HG03439 (cell line): Measurements from ENCODE around the gene MTHFD2.

Source experiments
- ATAC-seq: cut with Tn5 transposase; IDR thresholded peaks from one replicate; pipeline ENCODE4 v1.9.1; 2021; ENCODE audit warnings: mild to moderate bottlenecking, moderate library complexity; ENCODE audit not compliant: unreplicated experiment

MTHFD2 gene

DNA sequence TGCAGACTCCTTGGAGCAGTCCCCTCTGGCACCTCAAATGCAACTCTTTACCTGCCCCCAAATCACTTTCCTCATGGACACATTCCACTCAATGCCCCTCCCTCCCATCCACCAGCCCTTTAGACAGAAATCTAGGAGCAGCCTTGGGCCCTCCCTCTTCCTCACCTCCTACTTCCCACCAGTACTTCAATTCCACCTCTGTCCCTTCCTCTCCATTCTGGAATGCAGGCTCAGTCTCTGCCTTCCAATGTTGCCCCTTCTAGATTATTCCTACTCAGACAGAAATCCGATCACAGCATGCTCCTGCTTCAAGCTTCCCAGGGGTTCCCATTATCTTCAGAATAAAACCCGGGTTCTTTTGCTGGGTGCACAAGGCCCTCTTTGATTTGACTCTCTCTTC lies 62.1 kb downstream of the MTHFD2 start:
- ATAC-seq = no peak

DNA sequence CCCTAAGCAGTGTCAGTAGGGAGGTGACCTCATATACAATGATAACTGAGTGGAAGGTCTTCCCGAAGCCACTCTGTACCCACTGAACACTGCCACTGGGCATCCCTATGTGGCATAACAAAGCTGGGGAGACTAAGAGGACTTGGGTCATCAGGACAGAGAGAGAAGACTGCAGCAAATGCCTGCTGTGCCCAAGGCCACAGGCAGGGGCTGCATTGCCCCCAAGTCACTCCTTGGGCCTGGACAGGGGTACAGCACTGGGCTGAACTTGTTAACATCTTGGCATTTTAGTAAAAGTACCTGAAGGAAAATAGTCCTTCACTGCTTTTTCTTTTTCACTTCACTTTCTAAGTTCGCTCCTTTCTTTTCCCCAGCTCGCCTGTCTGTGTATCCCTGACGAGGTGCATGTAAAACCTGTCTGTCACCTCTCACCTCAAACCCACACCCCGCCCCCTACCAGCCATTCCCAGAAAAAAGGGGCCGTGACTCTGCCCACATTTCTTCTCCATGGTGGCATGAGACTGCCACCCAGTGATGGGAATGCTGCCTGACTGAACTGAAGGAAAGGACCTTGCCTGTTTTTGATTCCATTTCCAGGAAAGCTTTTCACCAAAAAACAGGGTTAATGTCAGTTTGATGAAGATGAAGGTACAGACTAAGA lies 62.9 kb downstream of the MTHFD2 start:
- no peak for ATAC-seq

DNA sequence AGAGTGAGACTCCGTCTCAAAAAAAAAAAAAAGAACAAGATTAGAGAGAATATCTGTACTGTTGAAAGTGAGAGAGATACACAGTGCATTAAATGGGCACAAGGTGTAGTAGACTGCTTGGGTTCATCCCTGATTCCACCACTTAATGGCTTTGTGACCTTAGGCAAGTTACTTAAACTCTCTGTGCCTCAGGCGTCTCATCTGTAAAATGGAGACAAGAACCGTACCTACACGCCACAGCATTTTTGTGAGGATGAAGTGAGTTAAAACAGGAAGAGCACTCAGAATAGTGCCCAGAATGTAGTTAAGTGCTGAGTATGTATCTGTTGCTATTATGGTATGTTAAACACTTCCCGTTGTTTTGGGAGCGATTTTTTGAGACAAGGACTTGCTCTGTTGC lies 64.3 kb downstream of the MTHFD2 start:
- no peak for ATAC-seq

DNA sequence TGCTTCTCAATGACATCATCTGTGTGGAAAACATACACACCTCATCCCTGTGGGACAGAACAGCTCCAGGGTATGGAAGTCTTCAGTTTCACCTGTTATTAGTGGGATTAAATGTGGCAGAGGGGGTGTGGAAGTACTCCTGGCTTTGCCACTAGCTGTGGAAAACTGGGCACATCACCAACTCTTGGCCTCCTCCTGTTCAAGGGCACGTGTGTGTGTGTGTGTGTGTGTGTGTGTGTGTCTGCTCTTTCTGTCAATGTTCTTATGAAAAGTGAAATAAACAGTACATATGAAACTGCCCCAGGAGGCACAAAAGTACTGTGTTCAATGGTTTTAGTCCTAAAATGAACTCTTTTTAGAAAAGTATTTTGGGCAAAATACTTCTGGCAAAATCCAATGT lies 65.9 kb downstream of the MTHFD2 start:
- ATAC-seq = no peak

DNA sequence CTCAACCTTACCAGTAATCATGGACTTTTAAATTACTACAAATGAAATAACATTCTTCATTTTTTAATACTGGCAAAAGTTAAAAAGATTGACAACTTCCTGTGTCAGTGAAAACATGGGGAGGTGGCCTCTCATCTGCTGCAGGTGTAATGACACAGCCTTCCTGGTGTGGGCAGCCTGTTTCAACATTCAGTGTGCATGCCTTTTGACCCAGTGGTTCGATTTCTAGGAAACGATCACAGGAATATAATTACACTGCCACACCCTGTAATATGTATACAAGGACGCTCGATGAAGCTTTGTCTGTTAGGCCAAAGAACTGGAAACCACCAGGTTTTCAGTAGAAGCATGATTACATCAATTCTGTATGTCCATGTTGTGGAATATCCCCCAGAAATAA lies 68.7 kb downstream of the MTHFD2 start:
- no peak for ATAC-seq
